Measurements from ENCODE around the gene PCNX2.

- TF ChIP-seq TOPORS (CRISPR knock-in tag; IDR thresholded peaks at IDR 0.05) (no peak), FOXP4 (CRISPR knock-in tag; IDR thresholded peaks at IDR 0.05) (no peak)
These were observed 340.7 kb downstream of the PCNX2 start for GRCh38 chr1:232954594-232955365.
